ENCODE data around the gene ADAM17. TPM values are rescaled to one million over a fixed set of nuclear protein-coding genes. Genes with fewer than 3 reads are reported as not detected.

The ADAM17 gene
- polyA plus RNA-seq, 12 donors = 23.2 to 43.8 (median 29.9) TPM; not detected in 1

Other genes starting within 250 kb of the ADAM17 start
- 100 to 1,000 TPM in 5 of 12 donors, 10 to 100 TPM in 6, not detected in 1; 52.0 to 122 (median 98.7) TPM for gene ITGB1BP1, start 132.3 kb downstream of the ADAM17 start, polyA plus RNA-seq (ENCODE audit: insufficient read length in 12 of 12)
- 10 to 100 TPM in 11 of 12 donors, not detected in 1; 31.5 to 53.2 (median 40.0) TPM for gene CPSF3, start 132.2 kb downstream of the ADAM17 start, polyA plus RNA-seq (ENCODE audit: insufficient read length in 12 of 12)
- gene IAH1, start 81.3 kb downstream of the ADAM17 start, polyA plus RNA-seq (ENCODE audit: insufficient read length in 12 of 12) = 100 to 1,000 TPM in 1 of 12 donors, 10 to 100 TPM in 11; 42.2 to 668 (median 57.3) TPM
- 100 to 1,000 TPM in 11 of 12 donors, not detected in 1; 181 to 297 (median 246) TPM for gene YWHAQ, start 75.2 kb upstream of the ADAM17 start, polyA plus RNA-seq (ENCODE audit: insufficient read length in 12 of 12)

Measured in muscle of arm (tissue), 12 donors.